SW480 (cell line): ENCODE measurements around the gene GRN.

Experiments
- DNase-seq: peaks from one replicate; pipeline ENCODE4 v3.0.0-alpha.2; 2016; ENCODE audit warnings: low spot score

The GRN gene

DNA sequence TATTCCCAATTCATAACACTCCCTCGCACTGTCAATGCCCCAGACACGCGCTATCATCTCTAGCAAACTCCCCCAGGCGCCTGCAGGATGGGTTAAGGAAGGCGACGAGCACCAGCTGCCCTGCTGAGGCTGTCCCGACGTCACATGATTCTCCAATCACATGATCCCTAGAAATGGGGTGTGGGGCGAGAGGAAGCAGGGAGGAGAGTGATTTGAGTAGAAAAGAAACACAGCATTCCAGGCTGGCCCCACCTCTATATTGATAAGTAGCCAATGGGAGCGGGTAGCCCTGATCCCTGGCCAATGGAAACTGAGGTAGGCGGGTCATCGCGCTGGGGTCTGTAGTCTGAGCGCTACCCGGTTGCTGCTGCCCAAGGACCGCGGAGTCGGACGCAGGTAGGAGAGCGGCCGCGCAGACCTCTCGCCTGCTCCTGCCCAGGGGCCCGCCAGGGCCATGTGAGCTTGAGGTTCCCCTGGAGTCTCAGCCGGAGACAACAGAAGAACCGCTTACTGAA, at the start of gene GRN:
GRN (plus strand) TSS at position 364 of the 515 bp plus-strand sequence. CDS start 3,863 bp downstream, outside the sequence.
- peak; percentile 99 for DNase-seq

- no peak for DNase-seq
Observed at GRCh38 chr17:44297975-44298374, 47.1 kb upstream of the GRN start.

DNA sequence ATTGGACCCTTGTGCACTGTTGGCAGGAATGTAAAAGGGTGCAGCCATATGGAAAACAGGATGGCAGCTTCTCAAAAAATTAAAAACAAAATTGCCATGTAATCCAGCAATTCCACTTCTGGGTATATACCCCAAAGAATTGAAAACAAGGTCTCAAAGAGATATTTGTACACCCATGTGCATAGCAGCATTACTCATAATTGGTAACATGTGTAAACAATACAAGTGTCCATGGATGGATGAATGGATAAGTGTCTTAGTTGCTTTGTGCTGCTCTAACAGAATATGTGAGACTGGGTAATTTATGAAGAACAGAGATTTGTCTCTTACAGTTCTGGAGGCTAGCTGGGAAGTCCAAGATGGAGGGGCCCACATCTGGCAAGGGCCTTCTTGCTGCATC, 40.5 kb upstream of the GRN start:
- DNase-seq, result no peak

DNA sequence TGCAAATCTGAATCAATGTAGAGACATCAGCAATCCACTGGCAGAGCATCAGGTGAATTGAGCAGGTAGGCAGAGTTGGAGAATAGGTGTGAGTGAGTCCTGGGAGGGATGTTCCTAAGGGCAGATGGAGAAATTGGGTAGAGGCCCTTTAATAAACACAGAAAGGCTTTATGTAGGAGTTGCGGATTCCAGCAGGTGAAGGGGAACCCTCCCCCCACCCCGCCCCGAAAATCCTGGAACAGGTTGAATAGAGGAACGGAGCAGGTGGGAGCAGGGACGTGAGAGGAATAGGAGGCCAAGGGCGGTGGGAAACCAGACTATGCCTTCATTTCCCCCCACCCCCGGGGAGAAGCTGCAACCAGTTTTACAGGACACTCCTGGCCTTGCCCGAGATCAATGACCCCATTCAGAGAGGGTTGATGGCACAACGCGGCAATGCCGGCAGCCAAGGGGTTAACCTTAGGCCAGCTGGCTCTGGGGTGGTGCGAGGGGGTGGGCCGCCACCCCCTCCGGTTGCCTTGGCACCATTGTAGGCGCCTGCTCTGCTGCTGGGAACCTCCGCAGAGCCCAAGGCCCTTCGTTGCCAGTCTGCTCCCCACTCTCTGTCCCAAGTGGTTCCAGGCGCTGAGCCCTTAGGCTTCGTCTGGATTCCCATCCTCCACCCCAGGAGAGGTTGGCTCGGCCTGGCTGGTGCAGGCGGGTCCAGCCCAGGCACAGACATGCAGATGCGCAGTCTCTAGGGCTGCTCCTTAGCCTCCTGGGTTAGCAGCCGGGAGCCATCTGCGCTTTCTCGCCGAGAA, 37.5 kb upstream of the GRN start:
- peak; percentile 74 for DNase-seq

DNA sequence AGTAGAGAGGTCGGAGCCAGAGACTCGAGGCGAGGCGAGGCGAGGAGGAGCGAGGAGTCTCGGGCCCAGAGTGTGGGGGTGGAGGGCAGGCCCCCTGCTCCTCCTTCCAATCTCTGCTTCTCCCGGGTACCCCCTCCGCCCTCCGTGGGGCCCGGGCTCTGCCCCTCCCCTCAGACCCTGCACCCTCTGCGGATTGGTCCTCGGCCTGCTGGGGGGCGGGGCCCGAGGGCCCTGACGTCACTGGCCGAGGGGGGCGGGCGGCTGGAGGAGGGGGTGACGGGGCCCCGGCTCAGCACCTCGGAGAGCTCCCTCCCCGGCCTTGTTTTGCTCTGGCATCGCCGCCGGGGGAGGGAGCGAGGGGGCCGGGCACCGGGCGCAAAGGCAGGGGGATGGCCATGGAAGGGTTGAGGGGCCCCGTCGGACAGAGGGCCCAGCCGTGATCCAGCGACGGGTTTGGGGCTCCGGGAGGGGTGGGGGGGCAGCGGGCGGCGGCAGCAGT, 36.7 kb upstream of the GRN start, which contains the start of gene RUNDC3A:
RUNDC3A (plus strand) TSS at position 282 of the 499 bp plus-strand sequence. CDS start 232 bp downstream, outside the sequence.
- DNase-seq, result peak; percentile 74

DNA sequence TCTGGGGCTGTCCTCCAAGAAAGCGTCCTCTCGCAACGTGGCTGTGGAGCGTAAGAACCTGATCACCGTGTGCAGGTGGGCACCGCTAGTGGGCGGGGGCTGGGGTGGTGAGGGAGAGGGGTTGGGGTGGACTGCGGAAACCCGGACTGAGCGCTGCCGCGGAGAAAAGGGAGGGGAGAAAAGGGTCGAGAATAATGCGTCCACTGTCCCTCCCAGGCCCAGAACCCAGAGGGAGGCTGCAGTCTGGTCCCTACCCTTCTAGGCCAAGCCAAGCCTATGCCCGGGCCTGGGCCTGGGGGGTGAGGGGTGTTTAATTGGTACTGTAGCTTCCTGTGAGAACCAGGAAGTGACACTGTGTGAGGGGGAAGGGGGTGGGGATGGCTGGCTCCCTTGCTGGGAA, 36.2 kb upstream of the GRN start:
- DNase-seq, result peak; percentile 17

DNA sequence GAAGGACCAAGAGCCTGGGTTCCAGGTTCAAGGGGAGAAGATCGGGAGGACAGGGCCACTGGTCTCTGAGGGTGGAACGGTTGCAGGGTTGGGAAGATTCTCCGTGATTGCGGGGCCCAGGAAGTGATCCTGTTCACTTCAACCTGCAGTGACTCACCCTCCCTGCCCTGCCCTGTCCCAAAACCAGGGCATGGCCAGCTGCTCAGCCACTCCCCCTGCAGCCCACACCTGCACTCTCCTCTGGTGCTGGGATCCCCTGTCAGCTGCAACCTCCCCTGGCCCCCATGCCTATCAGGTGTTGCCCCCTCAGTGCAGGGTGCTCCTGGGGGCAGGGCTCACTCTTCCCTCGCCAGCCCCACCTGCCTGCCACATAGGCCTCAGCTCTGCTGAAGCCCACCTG, 35.6 kb upstream of the GRN start:
- DNase-seq, result peak; percentile 69

DNA sequence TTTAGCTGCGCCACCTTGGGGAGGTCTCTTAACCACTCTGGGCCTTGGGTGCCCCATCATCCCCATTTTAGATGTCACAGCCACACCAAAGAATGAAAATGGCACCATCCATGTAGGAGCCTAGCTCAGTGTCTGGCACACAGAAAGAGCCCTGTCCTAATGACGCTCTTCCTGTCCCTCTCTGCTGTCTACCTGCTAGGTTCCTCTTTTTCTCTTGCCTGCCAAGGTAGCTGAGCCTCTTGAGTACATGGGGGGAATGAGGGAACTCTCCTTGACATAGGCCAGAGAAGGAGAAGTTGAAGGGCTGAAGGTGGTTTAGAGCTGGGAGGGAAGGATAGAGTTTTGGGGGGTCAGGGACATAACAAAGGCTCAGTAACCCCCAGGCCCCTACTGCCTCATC, 34.9 kb upstream of the GRN start:
- DNase-seq, result no peak

DNA sequence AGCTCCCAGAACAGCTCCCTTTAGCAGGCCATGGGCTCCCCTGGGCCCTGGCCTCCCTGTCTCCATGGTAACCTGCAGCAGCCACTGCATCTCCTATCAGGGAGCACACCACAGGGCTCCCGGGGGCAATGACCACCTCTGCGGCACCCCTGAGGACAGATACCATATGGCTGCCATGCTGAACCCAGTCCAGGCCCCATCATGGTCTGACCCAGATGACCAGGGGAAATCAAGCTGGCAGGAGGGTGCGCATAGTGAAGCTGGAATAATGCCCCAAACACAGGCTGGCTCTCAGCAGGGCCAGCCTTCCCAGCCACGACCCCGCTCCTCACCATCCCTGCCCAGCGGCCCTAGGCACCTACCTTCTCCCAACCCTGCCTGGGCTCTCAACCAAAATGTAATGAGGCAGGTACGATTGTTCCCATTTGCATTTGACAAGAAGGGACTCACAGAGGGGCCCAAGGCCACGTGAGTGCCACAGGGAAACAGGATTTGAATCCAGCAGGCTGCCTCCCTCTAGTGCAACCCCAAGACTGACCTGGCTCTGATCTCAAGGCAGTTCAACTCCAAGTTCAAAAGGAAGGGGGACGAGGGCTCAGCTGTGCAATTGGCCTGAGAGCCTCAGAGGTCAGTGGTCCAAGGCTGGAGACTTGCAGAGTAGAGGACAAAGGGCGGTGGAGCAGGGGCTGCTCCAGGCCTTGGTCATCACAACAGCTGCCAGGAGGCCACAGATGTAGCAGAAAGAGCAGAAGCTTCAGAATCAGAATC, 34.3 kb upstream of the GRN start:
- no peak for DNase-seq

GRCh38 chr17:44311562-44312181, 33.4 kb upstream of the GRN start:
- no peak for DNase-seq

GRCh38 chr17:44312396-44313104, 32.6 kb upstream of the GRN start:
- no peak for DNase-seq

DNA sequence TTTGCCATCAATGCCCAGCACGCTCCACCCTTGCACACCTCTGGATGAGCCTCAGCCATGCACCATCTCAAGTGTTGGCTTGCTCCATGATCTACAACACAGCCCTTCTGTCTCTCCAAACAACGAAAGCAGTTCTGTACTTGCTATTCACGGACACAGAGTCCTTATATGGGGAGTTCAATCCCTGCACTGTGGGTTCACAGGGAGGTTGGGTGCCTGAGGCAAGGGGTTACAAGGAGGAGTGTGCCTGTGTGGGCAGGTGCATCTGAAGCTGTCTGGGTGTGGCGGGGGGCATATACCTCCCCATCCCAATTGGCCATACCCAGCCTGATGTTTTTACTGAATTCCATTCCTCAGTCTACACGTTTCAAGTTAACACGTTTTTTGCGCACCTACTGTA, 31.1 kb upstream of the GRN start:
- DNase-seq, result no peak

- no peak for DNase-seq
Observed at GRCh38 chr17:44314524-44314868, 30.6 kb upstream of the GRN start.

GRCh38 chr17:44314869-44315661, 30.0 kb upstream of the GRN start:
- no peak for DNase-seq

- no peak for DNase-seq
Observed at GRCh38 chr17:44315760-44316731, 29.1 kb upstream of the GRN start.

DNA sequence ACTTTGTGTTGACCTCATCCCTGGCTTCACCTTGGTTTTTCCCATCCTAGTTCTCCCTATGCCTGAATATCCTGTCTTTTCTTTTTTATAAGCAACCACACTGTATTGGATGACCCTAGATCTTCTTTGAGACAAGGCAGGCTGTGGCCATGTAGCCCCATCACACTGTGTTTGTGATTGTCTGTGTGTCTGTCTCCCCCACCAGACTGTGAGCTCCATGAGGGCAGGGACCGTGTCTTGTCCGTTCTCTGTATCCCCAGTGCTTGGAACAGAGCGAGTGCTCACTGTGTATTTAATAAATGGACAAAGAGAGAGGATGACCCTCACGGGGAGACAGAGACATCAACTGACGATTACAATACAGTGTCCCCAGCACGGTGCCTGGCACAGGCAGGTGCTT, 27.6 kb upstream of the GRN start:
- no peak for DNase-seq

DNA sequence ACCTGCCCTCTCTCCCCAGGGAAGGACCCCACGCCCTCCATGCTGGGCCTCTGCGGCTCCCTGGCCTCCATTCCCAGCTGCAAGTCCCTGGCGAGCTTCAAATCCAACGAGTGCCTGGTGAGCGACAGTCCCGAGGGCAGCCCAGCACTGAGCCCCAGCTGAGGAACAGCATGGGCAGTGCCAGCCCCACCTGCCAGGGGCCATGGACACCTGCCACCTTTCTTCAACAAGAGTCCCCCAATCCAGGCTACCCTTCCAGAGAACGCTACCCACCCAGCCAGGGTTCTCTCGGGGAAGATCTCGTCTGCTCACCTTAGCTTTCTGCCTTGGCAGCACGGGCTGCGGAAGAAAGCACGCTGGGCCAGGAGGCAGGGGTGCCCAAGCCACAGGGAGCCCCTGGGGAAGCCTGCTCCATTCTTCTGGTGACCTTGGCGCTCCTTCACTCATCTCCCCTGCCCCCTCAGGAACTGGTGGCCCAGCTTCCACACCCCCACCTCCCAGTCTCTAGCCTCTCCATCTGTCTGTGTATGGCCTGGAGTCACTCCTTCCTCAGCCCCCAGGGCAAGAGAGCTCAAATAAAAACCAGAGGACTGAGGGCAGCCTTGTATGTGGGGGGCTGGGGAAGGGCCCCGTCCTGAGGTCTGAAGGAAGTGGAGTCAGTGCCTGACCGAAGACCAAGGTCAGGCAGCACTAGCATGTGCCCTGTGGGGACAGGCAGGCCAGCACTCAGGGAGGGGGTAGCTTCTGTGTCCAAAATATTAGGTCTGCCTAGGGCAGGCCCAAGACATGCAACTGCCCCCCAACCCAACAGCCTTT, 26.8 kb upstream of the GRN start:
- no peak for DNase-seq

GRCh38 chr17:44320066-44320465, 25.0 kb upstream of the GRN start:
- DNase-seq, result no peak
